ENCODE measurements around the gene RELL1. TPM values are rescaled to one million over a fixed set of nuclear protein-coding genes. Genes with fewer than 3 reads are reported as not detected.

Gene RELL1
- total RNA-seq, 1 experiment from 2014 or later = 18.2 TPM

DNA sequence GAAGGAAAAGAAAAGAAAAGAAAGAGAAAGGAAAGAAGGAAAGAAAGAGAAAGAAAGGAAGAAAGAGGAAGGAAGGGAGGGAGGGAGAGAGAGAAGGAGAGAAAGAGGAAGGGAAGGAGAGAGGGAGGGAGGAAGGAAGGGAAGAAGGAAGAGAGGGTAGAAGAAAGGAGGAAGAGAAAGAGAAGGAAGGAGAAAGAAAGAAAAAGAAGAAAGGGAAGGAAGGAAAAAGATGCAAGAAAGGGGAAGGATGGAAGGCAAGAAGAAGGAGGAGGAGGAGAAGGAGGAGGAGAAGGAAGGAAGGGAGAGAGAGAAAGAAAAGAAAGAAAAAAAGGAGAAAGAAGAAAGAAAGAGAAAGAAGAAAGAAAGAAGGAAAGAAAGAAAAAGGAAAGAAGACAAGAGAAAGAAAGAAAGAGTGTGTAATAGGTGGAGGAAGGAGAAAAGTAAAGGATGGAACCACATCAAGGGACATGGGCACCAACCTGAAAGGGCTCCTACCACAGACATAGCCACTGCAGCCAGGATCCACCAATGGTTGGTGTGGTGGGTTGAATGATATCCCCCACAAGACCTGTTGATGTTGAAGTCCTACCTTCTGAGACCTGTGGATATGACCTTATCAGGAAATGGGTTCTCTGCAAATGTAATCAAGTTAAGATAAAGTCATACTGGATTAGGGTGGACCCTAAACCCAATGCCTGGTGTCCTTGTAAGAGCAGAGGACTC lies 80.2 kb downstream of the RELL1 start:
- CTCF ChIA-PET = no interaction called here
- Mint-ChIP-seq H3K4me1 (ENCODE audit: low read depth, unreplicated experiment) (peaks cover 36% of the 10 kb centered on the region), H3K9me3 (ENCODE audit: low read depth, unreplicated experiment) (no peaks in the 10 kb centered on the region), H3K27ac (ENCODE audit: unreplicated experiment) (no peak overlapping the region), H3K4me3 (ENCODE audit: low read depth, unreplicated experiment) (no peak overlapping the region), H3K36me3 (ENCODE audit: insufficient read depth, unreplicated experiment) (peaks cover 17% of the 10 kb centered on the region), H3K27me3 (ENCODE audit: unreplicated experiment) (no peaks in the 10 kb centered on the region)
- TF ChIP-seq, protein P1, sequence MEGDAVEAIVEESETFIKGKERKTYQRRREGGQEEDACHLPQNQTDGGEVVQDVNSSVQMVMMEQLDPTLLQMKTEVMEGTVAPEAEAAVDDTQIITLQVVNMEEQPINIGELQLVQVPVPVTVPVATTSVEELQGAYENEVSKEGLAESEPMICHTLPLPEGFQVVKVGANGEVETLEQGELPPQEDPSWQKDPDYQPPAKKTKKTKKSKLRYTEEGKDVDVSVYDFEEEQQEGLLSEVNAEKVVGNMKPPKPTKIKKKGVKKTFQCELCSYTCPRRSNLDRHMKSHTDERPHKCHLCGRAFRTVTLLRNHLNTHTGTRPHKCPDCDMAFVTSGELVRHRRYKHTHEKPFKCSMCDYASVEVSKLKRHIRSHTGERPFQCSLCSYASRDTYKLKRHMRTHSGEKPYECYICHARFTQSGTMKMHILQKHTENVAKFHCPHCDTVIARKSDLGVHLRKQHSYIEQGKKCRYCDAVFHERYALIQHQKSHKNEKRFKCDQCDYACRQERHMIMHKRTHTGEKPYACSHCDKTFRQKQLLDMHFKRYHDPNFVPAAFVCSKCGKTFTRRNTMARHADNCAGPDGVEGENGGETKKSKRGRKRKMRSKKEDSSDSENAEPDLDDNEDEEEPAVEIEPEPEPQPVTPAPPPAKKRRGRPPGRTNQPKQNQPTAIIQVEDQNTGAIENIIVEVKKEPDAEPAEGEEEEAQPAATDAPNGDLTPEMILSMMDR (IDR thresholded peaks at IDR 0.05; ENCODE audit: unreplicated experiment) = no peak
- intact Hi-C loops (cut with micrococcal nuclease; ENCODE audit: unreplicated experiment) = no loop called here
- BruUV-seq (replicated peaks) = no TSS peak
- no peak for DNase-seq

DNA sequence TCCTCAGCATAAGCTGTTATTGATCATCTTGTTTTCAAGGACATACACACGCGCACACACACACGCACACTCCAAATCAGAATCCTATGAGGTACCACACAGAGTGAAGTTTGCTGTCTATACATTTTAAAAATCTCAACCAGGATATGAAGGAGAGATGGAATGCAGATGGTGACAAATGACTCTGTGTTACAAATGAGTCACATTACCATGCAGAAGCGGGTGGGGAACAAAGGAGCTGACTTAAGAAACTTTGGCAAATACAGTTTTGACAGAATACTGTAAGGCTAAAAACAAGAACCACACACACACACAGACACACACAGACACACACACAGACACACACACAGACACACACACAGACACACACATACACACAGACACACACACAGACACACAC lies 81.7 kb downstream of the RELL1 start:
- CTCF ChIA-PET = interaction anchor here (0.5 to 2.7 kb wide), 4 partner anchors 56 to 197 kb away, joined by 3 to 16 read pairs (median 4); no protein-coding TSS in a partner anchor
- no peaks in the 10 kb centered on the region for H3K9me3 Mint-ChIP-seq (ENCODE audit: low read depth, unreplicated experiment)
- H3K27me3 Mint-ChIP-seq (ENCODE audit: unreplicated experiment) = no peaks in the 10 kb centered on the region
- TF ChIP-seq, protein P1 (IDR thresholded peaks at IDR 0.05; ENCODE audit: unreplicated experiment) = no peak
- peaks cover 44% of the 10 kb centered on the region for H3K4me1 Mint-ChIP-seq (ENCODE audit: low read depth, unreplicated experiment)
- peaks cover 17% of the 10 kb centered on the region for H3K36me3 Mint-ChIP-seq (ENCODE audit: insufficient read depth, unreplicated experiment)
- H3K27ac Mint-ChIP-seq (ENCODE audit: unreplicated experiment) = peak overlapping the region; percentile 1
- intact Hi-C loops (cut with micrococcal nuclease; ENCODE audit: unreplicated experiment) = loop anchor here (5.0 kb wide), 1 partner anchor 83 kb away; the partner anchor contains the start of gene RELL1
- no peak overlapping the region for H3K4me3 Mint-ChIP-seq (ENCODE audit: low read depth, unreplicated experiment)
- no TSS peak for BruUV-seq (replicated peaks)
- DNase-seq = no peak

DNA sequence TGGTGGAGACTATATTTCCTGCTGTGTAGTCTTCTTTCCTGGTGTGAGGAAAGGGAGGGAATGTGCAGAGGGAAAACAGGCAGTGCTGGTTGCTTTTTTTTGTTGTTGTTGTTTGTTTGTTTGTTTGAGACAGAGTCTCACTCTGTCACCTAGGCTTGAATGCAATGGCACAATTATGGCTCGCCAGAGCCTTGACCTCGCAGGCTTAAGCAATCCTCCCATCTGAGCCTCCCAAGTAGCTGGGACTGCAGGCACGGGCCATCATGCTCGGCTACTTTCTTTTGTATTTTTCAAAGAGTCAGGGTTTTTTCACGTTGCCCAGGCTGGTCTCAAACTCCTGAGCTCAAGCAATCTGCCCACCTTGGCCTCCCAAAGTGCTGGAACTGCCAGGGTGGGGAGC lies 82.5 kb downstream of the RELL1 start:
- DNase-seq = no peak
- Mint-ChIP-seq H3K27me3 (ENCODE audit: unreplicated experiment) (no peaks in the 10 kb centered on the region), H3K4me3 (ENCODE audit: low read depth, unreplicated experiment) (no peak overlapping the region), H3K36me3 (ENCODE audit: insufficient read depth, unreplicated experiment) (peaks cover 24% of the 10 kb centered on the region), H3K4me1 (ENCODE audit: low read depth, unreplicated experiment) (peaks cover 52% of the 10 kb centered on the region), H3K27ac (ENCODE audit: unreplicated experiment) (no peak overlapping the region), H3K9me3 (ENCODE audit: low read depth, unreplicated experiment) (no peaks in the 10 kb centered on the region)
- intact Hi-C loops (cut with micrococcal nuclease; ENCODE audit: unreplicated experiment) = loop anchor here (2.0 to 5.0 kb wide), 2 partner anchors 84 to 199 kb away; partner anchors contain the start of gene RELL1
- CTCF ChIA-PET = interaction anchor here (0.6 to 2.7 kb wide), 3 partner anchors 57 to 198 kb away, joined by 3 to 16 read pairs (median 4); no protein-coding TSS in a partner anchor
- TF ChIP-seq, protein P1 (IDR thresholded peaks at IDR 0.05; ENCODE audit: unreplicated experiment) = no peak
- no TSS peak for BruUV-seq (replicated peaks)

DNA sequence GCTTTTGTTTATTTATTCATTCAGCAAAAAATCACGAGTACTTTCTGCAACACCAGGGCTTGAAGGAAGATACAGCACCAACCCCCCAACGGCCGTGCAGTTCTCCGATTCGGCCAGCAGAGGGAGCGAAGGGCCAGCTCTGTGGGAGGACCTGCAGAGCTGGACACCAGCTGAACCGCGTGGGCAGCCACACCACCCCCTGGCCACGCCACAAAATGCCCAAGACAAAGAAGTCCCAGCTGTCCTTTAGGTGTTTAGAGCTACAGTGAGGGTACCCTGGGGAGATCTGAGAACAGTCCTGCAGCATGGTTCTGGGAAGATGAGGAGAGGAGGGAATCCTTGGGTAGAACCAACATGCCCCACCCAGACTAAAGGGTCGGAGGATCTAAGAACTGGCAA lies 83.1 kb downstream of the RELL1 start:
- Mint-ChIP-seq H3K36me3 (ENCODE audit: insufficient read depth, unreplicated experiment) (peaks cover 24% of the 10 kb centered on the region), H3K27me3 (ENCODE audit: unreplicated experiment) (no peaks in the 10 kb centered on the region), H3K4me3 (ENCODE audit: low read depth, unreplicated experiment) (no peak overlapping the region), H3K9me3 (ENCODE audit: low read depth, unreplicated experiment) (no peaks in the 10 kb centered on the region), H3K4me1 (ENCODE audit: low read depth, unreplicated experiment) (peaks cover 54% of the 10 kb centered on the region), H3K27ac (ENCODE audit: unreplicated experiment) (peak overlapping the region; percentile 40)
- CTCF ChIA-PET = interaction anchor here (1.0 to 2.7 kb wide), 3 partner anchors 64 to 198 kb away, joined by 3 to 16 read pairs (median 3); no protein-coding TSS in a partner anchor
- BruUV-seq (replicated peaks) = no TSS peak
- TF ChIP-seq, protein P1 (IDR thresholded peaks at IDR 0.05; ENCODE audit: unreplicated experiment) = peak; percentile 91
- peak; percentile 82 for DNase-seq
- intact Hi-C loops (cut with micrococcal nuclease; ENCODE audit: unreplicated experiment) = loop anchor here (2.0 to 5.0 kb wide), 2 partner anchors 84 to 200 kb away; partner anchors contain the start of gene RELL1
